ENCODE data around the gene C4orf50.

Gene C4orf50

DNA sequence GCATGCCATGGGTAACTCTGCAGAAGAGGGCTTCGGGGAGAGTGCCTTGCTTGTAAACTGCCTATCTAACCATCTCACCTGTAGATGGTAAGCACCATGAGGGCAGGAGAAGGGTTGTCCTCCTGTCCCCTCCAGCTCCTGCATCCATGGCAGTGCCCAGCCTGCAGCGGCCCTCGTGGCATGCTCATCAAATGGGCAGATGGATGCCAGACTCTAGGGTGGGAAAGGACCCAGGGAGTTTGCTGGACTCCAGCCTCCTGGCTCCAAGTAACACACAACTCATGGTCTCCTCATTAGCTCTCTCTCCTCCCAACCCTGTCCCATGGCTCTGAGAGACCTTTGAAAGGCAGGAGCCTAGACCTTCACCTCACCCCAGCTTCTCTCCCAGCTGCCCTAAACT, 95.7 kb downstream of the C4orf50 start:
- Histone ChIP-seq H2AFZ (ENCODE audit: low read depth, low read length) (no peak overlapping the region), H3K4me3 (ENCODE audit: low read length) (no peak overlapping the region), H3K9ac (ENCODE audit: low read length) (no peak overlapping the region), H3K27ac (ENCODE audit: low read length) (no peak overlapping the region), H3K9me3 (ENCODE audit: insufficient read depth, low read length) (no peaks in the 10 kb centered on the region), H3K4me1 (ENCODE audit: low read length) (no peaks in the 10 kb centered on the region), H4K20me1 (ENCODE audit: insufficient read depth, low read length) (no peaks in the 10 kb centered on the region), H3K36me3 (replicated peaks; ENCODE audit: low read depth, low read length) (no peaks in the 10 kb centered on the region), H3K27me3 (ENCODE audit: low read depth, low read length) (0 out of 2 replicates have a peak, but pooled peaks cover 5% of the 10 kb centered on the region), H3K79me2 (ENCODE audit: low read length) (no peaks in the 10 kb centered on the region), H3K4me2 (ENCODE audit: low read length) (no peak overlapping the region)
- TF ChIP-seq, protein P1, sequence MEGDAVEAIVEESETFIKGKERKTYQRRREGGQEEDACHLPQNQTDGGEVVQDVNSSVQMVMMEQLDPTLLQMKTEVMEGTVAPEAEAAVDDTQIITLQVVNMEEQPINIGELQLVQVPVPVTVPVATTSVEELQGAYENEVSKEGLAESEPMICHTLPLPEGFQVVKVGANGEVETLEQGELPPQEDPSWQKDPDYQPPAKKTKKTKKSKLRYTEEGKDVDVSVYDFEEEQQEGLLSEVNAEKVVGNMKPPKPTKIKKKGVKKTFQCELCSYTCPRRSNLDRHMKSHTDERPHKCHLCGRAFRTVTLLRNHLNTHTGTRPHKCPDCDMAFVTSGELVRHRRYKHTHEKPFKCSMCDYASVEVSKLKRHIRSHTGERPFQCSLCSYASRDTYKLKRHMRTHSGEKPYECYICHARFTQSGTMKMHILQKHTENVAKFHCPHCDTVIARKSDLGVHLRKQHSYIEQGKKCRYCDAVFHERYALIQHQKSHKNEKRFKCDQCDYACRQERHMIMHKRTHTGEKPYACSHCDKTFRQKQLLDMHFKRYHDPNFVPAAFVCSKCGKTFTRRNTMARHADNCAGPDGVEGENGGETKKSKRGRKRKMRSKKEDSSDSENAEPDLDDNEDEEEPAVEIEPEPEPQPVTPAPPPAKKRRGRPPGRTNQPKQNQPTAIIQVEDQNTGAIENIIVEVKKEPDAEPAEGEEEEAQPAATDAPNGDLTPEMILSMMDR (IDR thresholded peaks at IDR 0.05; ENCODE audit: low read depth, low read length): no peak
- no peak for TF ChIP-seq EZH2phosphoT487 (IDR thresholded peaks at IDR 0.05; ENCODE audit: low read depth)

DNA sequence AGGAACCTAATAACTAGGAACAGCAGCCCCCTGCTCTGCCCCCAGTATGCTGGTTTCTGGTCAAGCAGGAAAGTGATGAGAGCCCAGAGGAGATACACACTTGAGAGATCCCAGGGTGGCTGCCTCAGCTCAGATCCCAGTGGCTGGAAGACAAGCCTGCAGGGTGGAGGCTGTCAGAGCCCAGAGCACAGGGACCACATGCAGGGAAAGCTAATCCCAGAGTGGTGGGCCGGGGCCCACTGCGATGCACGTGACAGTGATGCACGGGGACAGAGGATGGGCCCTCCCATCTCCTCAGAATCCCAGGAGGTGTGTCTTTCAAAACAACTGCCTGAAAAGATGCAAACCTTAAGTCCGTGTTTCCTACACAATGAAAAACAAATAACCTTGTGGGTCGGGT, 96.2 kb downstream of the C4orf50 start:
- Histone ChIP-seq H3K36me3 (replicated peaks; ENCODE audit: low read depth, low read length) (no peaks in the 10 kb centered on the region), H3K4me2 (ENCODE audit: low read length) (no peak overlapping the region), H3K27me3 (ENCODE audit: low read depth, low read length) (0 out of 2 replicates have a peak, but pooled peaks cover 5% of the 10 kb centered on the region), H3K4me1 (ENCODE audit: low read length) (peaks cover 1% of the 10 kb centered on the region; the same call in 1 of the 2 replicates), H3K4me3 (ENCODE audit: low read length) (no peak overlapping the region), H4K20me1 (ENCODE audit: insufficient read depth, low read length) (no peaks in the 10 kb centered on the region), H3K9me3 (ENCODE audit: insufficient read depth, low read length) (no peaks in the 10 kb centered on the region), H3K79me2 (ENCODE audit: low read length) (no peaks in the 10 kb centered on the region), H3K27ac (ENCODE audit: low read length) (no peak overlapping the region), H3K9ac (ENCODE audit: low read length) (no peak overlapping the region), H2AFZ (ENCODE audit: low read depth, low read length) (no peak overlapping the region)
- TF ChIP-seq EZH2phosphoT487 (IDR thresholded peaks at IDR 0.05; ENCODE audit: low read depth): no peak
- TF ChIP-seq, protein P1 (IDR thresholded peaks at IDR 0.05; ENCODE audit: low read depth, low read length): no peak

DNA sequence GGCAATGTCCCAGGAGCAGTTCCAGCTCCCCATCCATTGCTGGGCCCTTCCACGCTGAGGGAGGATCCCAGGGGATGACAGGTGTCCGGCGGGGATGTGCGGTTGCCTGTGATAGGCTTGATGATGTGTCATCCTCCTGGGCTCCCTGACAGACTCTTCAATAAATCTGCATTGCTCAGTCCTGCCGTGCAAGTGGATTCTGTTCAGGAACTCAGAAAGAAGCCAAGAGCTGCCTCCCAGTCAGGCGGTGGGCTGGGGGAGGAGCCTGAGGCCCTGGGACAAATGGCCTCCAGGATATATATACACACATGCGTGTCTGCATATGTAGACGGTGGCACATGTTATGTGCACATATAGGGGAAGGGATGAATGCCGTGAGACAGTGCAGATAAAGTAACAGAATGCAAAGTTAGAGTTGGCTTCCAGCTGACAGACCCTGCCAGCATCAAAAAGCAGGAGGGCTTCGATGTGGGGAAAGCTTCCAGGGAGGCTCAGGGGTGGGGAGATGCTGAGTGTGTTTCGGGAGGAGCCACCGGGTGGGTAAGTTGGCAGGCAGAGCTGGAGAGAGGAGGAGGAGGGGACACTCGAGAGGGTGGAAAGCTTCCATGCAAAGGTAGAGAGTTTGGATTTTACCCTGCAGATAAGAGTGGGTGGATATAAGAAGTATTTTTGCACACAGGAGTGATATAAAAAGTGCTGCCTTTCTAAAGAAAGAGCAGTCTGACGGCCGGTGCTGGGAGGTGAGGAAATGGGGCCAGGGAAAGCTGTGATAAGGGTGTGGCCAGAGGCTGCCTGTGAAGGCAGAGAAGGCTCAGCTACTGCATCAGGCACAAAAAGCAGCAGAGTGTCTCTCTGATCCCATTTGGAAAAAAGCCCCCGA, 96.9 kb downstream of the C4orf50 start:
- no peak overlapping the region for H3K4me2 ChIP-seq (ENCODE audit: low read length)
- H3K4me3 ChIP-seq (ENCODE audit: low read length): no peak overlapping the region
- no peak overlapping the region for H3K27ac ChIP-seq (ENCODE audit: low read length)
- peaks cover 2% of the 10 kb centered on the region; the same call in 1 of the 2 replicates for H3K4me1 ChIP-seq (ENCODE audit: low read length)
- TF ChIP-seq, protein P1 (IDR thresholded peaks at IDR 0.05; ENCODE audit: low read depth, low read length): no peak
- TF ChIP-seq EZH2phosphoT487 (IDR thresholded peaks at IDR 0.05; ENCODE audit: low read depth): no peak
- no peak overlapping the region for H2AFZ ChIP-seq (ENCODE audit: low read depth, low read length)
- no peaks in the 10 kb centered on the region for H3K9me3 ChIP-seq (ENCODE audit: insufficient read depth, low read length)
- H3K79me2 ChIP-seq (ENCODE audit: low read length): no peaks in the 10 kb centered on the region
- no peaks in the 10 kb centered on the region for H3K36me3 ChIP-seq (replicated peaks; ENCODE audit: low read depth, low read length)
- H3K27me3 ChIP-seq (ENCODE audit: low read depth, low read length): 0 out of 2 replicates have a peak, but pooled peaks cover 5% of the 10 kb centered on the region
- H4K20me1 ChIP-seq (ENCODE audit: insufficient read depth, low read length): no peaks in the 10 kb centered on the region
- no peak overlapping the region for H3K9ac ChIP-seq (ENCODE audit: low read length)

DNA sequence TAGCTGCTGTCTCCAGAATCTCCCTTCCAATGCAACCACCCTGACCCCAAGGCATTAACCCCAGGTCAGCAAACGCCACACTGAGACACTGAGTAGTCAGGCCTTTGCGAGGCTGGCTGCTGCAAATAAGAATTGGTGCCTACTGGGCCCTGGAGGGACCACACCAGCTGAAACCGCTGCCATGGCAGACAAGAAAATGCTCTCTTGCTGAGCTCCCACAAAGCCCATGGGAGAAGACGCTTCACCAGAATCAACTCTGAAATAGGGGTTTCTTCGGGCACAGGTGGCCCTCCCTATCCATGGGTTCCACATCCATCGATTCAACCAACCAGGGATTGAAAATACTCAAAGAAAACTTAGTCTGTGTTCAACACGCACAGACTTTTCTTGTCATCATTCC, 98.7 kb downstream of the C4orf50 start:
- Histone ChIP-seq H3K4me1 (ENCODE audit: low read length) (peaks cover 2% of the 10 kb centered on the region; the same call in 1 of the 2 replicates), H3K27ac (ENCODE audit: low read length) (no peak overlapping the region), H3K4me2 (ENCODE audit: low read length) (no peak overlapping the region), H3K36me3 (replicated peaks; ENCODE audit: low read depth, low read length) (no peaks in the 10 kb centered on the region), H4K20me1 (ENCODE audit: insufficient read depth, low read length) (no peaks in the 10 kb centered on the region), H3K4me3 (ENCODE audit: low read length) (no peak overlapping the region), H2AFZ (ENCODE audit: low read depth, low read length) (no peak overlapping the region), H3K9me3 (ENCODE audit: insufficient read depth, low read length) (no peaks in the 10 kb centered on the region), H3K79me2 (ENCODE audit: low read length) (no peaks in the 10 kb centered on the region), H3K27me3 (ENCODE audit: low read depth, low read length) (0 out of 2 replicates have a peak, but pooled peaks cover 5% of the 10 kb centered on the region), H3K9ac (ENCODE audit: low read length) (no peak overlapping the region)
- TF ChIP-seq, protein P1 (IDR thresholded peaks at IDR 0.05; ENCODE audit: low read depth, low read length): no peak
- no peak for TF ChIP-seq EZH2phosphoT487 (IDR thresholded peaks at IDR 0.05; ENCODE audit: low read depth)
